Activated T-cell treated with anti-CD3 and anti-CD28 coated beads, Interleukin-2, amount 50 U/mL, for 72 hours (primary cell): ENCODE data around the gene COQ10B. TPM values are rescaled to one million over a fixed set of nuclear protein-coding genes. Genes with fewer than 3 reads are reported as not detected.
"Not testable (repeated sequence)": the region's sequence is repeated elsewhere in the genome, so short reads cannot be mapped to it uniquely, and the experiment has no call there.

Experiments used
- ATAC-seq, 2 donors: fragments of 150-1000 bp; cut with Tn5 transposase; replicated peaks in 1 of 2; 2 replicates each; pipeline ENCODE4 v1.10.0; 2021; ENCODE audit warnings: moderate library complexity in 2 of 2, mild to moderate bottlenecking in 1 of 2
- DNase-seq, 2 donors: peaks; one replicate each; pipeline ENCODE4 v3.0.0; 2021 to 2022; ENCODE audit warnings: mixed read lengths in 1 of 2
- H3K27ac Mint-ChIP-seq: one replicate; pipeline ENCODE4 v1.8.0; 2022; ENCODE audit warnings: mild to moderate bottlenecking, moderate library complexity, mixed read lengths
- H3K27me3 Mint-ChIP-seq: one replicate; pipeline ENCODE4 v1.8.0; 2022; ENCODE audit warnings: low read depth, mixed read lengths
- H3K36me3 Mint-ChIP-seq, 2 donors: one replicate each; pipeline ENCODE4 v1.8.0; 2022; ENCODE audit warnings: mixed read lengths in 2 of 2, mild to moderate bottlenecking in 1 of 2; ENCODE audit not compliant: insufficient read depth in 2 of 2
- H3K4me1 Mint-ChIP-seq: one replicate; pipeline ENCODE4 v1.8.0; 2022; ENCODE audit warnings: low read depth, mixed read lengths
- H3K4me3 Mint-ChIP-seq, 2 donors: one replicate each; pipeline ENCODE4 v1.8.0; 2022; ENCODE audit warnings: mild to moderate bottlenecking in 2 of 2, mixed read lengths in 2 of 2, moderate library complexity in 2 of 2
- H3K9me3 Mint-ChIP-seq, 2 donors: one replicate each; pipeline ENCODE4 v1.8.0; 2022; ENCODE audit warnings: mixed read lengths in 2 of 2
- total RNA-seq, 2 donors: library from RNA; stranded (reverse); gene quantifications; one replicate each; pipeline ENCODE4 v1.2.3, GENCODE V29; 2022

The COQ10B gene
- total RNA-seq, 2 donors from 2014 or later, result 24.0 to 25.6 TPM

GRCh38 chr2:197461057-197461456 is 7.7 kb downstream of the COQ10B start:
- Mint-ChIP-seq H3K4me1 (peaks cover 23% of the 10 kb centered on the region), H3K27ac (peak overlapping the region; percentile 30), H3K27me3 (no peaks in the 10 kb centered on the region), H3K4me3 (no peak overlapping the region), H3K9me3 (no peaks in the 10 kb centered on the region), H3K36me3 (peaks cover 0 to 9% of the 10 kb centered on the region in 2 donors)
- DNase-seq (no peak), ATAC-seq (no peak)

- Mint-ChIP-seq H3K4me1 (peaks cover 1% of the 10 kb centered on the region), H3K36me3 (peaks cover 3 to 11% of the 10 kb centered on the region in 2 donors), H3K27ac (peak overlapping the region; percentile 77), H3K4me3 (no peak overlapping the region), H3K27me3 (no peaks in the 10 kb centered on the region), H3K9me3 (no peaks in the 10 kb centered on the region)
- ATAC-seq, result no peak
- no peak for DNase-seq
Observed at GRCh38 chr2:197464175-197464574, 10.8 kb downstream of the COQ10B start.

GRCh38 chr2:197472166-197472565 is 18.8 kb downstream of the COQ10B start:
- DNase-seq, result no peak
- Mint-ChIP-seq H3K27me3 (no peaks in the 10 kb centered on the region), H3K36me3 (peaks cover 4 to 10% of the 10 kb centered on the region in 2 donors), H3K4me3 (no peak overlapping the region), H3K27ac (peak overlapping the region; percentile 82), H3K9me3 (no peaks in the 10 kb centered on the region), H3K4me1 (no peaks in the 10 kb centered on the region)
- no peak for ATAC-seq

- Mint-ChIP-seq H3K27me3 (no peaks in the 10 kb centered on the region), H3K36me3 (peaks cover 10 to 18% of the 10 kb centered on the region in 2 donors), H3K4me3 (no peak overlapping the region), H3K27ac (peak overlapping the region; percentile 32), H3K9me3 (no peaks in the 10 kb centered on the region), H3K4me1 (no peaks in the 10 kb centered on the region)
- DNase-seq, result no peak
- ATAC-seq, result no peak
Observed at GRCh38 chr2:197477797-197478196, 24.4 kb downstream of the COQ10B start.

- Mint-ChIP-seq H3K36me3 (peaks cover 18 to 31% of the 10 kb centered on the region in 2 donors), H3K27ac (peak overlapping the region; percentile 20), H3K4me3 (no peak overlapping the region), H3K9me3 (peaks cover 3% of the 10 kb centered on the region in 2 donors), H3K27me3 (no peaks in the 10 kb centered on the region), H3K4me1 (no peaks in the 10 kb centered on the region)
- ATAC-seq (peak; percentile 12 to 21), DNase-seq (no peak)
Observed at GRCh38 chr2:197480165-197481036, 27.0 kb downstream of the COQ10B start.

- not testable (repeated sequence) for H3K27me3 Mint-ChIP-seq, H3K9me3 Mint-ChIP-seq, H3K4me3 Mint-ChIP-seq, ATAC-seq, H3K27ac Mint-ChIP-seq, H3K4me1 Mint-ChIP-seq, DNase-seq
- peaks cover 30 to 48% of the 10 kb centered on the region in 2 donors for H3K36me3 Mint-ChIP-seq
Observed at GRCh38 chr2:197484248-197484647, 30.9 kb downstream of the COQ10B start.

- ATAC-seq, result no peak
- H3K4me3 Mint-ChIP-seq, result no peak overlapping the region
Observed at GRCh38 chr2:197486175-197486574, 32.8 kb downstream of the COQ10B start.

GRCh38 chr2:197487385-197487784 is 34.0 kb downstream of the COQ10B start:
- ATAC-seq (no peak), DNase-seq (no peak)
- peaks cover 3% of the 10 kb centered on the region in 2 donors for H3K9me3 Mint-ChIP-seq
- H3K36me3 Mint-ChIP-seq, result peaks cover 29 to 69% of the 10 kb centered on the region in 2 donors
- H3K4me3 Mint-ChIP-seq, result no peak overlapping the region
- peaks cover 12% of the 10 kb centered on the region for H3K4me1 Mint-ChIP-seq
- no peaks in the 10 kb centered on the region for H3K27me3 Mint-ChIP-seq
- H3K27ac Mint-ChIP-seq, result peak overlapping the region; percentile 68

More at GRCh38 chr2:197486175-197486574, 32.8 kb downstream of the COQ10B start:
- Mint-ChIP-seq H3K4me1 (peaks cover 6% of the 10 kb centered on the region), H3K36me3 (peaks cover 24 to 61% of the 10 kb centered on the region in 2 donors), H3K9me3 (peaks cover 3% of the 10 kb centered on the region in 2 donors), H3K27me3 (no peaks in the 10 kb centered on the region), H3K27ac (no peak overlapping the region)
- DNase-seq, result no peak

- Mint-ChIP-seq H3K4me3 (peak overlapping the region; percentile 96 to 100), H3K4me1 (peaks cover 52% of the 10 kb centered on the region), H3K36me3 (peaks cover 27 to 63% of the 10 kb centered on the region in 2 donors), H3K27ac (peak overlapping the region; percentile 98), H3K27me3 (no peaks in the 10 kb centered on the region), H3K9me3 (no peaks in the 10 kb centered on the region)
- no peak for DNase-seq
- no peak for ATAC-seq
Observed at GRCh38 chr2:197495433-197496134, 42.2 kb downstream of the COQ10B start.

GRCh38 chr2:197496695-197497094 is 43.3 kb downstream of the COQ10B start:
- H3K27me3 Mint-ChIP-seq, result no peaks in the 10 kb centered on the region
- DNase-seq (no peak), ATAC-seq (no peak)
- H3K9me3 Mint-ChIP-seq, result no peaks in the 10 kb centered on the region
- peaks cover 55% of the 10 kb centered on the region for H3K4me1 Mint-ChIP-seq
- peak overlapping the region; percentile 98 for H3K27ac Mint-ChIP-seq
- peak overlapping the region; percentile 96 to 100 for H3K4me3 Mint-ChIP-seq
- H3K36me3 Mint-ChIP-seq, result peaks cover 27 to 63% of the 10 kb centered on the region in 2 donors

GRCh38 chr2:197497326-197497725 is 44.0 kb downstream of the COQ10B start:
- ATAC-seq (no peak), DNase-seq (no peak)
- H3K27me3 Mint-ChIP-seq, result no peaks in the 10 kb centered on the region
- H3K36me3 Mint-ChIP-seq, result peaks cover 26 to 62% of the 10 kb centered on the region in 2 donors
- no peaks in the 10 kb centered on the region for H3K9me3 Mint-ChIP-seq
- H3K27ac Mint-ChIP-seq, result peak overlapping the region; percentile 98
- H3K4me1 Mint-ChIP-seq, result peaks cover 61% of the 10 kb centered on the region
- H3K4me3 Mint-ChIP-seq, result peak overlapping the region; percentile 96 to 100

- H3K27me3 Mint-ChIP-seq, result no peaks in the 10 kb centered on the region
Observed at GRCh38 chr2:197498235-197498936, 45.0 kb downstream of the COQ10B start.

More at GRCh38 chr2:197498235-197498936, 45.0 kb downstream of the COQ10B start:
- Mint-ChIP-seq H3K27ac (peak overlapping the region; percentile 98), H3K4me1 (peaks cover 61% of the 10 kb centered on the region), H3K9me3 (no peaks in the 10 kb centered on the region), H3K4me3 (peak overlapping the region; percentile 96 to 100), H3K36me3 (peaks cover 22 to 56% of the 10 kb centered on the region in 2 donors)
- DNase-seq, result no peak
- ATAC-seq, result no peak
